Astrocyte of the spinal cord (primary cell): Measurements from ENCODE around the gene MPDZ.
A peak's percentile ranks its signal among the peaks of the same experiment; 100 is the strongest.

Source experiments
- DNase-seq: peaks from one replicate; pipeline ENCODE4 v3.0.0; 2011; ENCODE audit warnings: low read depth, low spot score
- H3K4me3 ChIP-seq: 2 replicates; pipeline ENCODE4 v1.5.1; 2011; ENCODE audit warnings: low read depth, mild to moderate bottlenecking, low read length, moderate library complexity
- CTCF ChIP-seq: IDR thresholded peaks from 2 replicates; pipeline ENCODE4 v1.5.1; 2012; ENCODE audit warnings: low read depth, mild to moderate bottlenecking, low read length, inconsistent platforms
- in situ Hi-C: cut with HindIII; loops from 2 replicates; pipeline ENCODE4 v1.10.0; 2017; ENCODE audit warnings: low sequenced_read_pairs

Gene MPDZ

GRCh38 chr9:13127131-13127530, 152.4 kb downstream of the MPDZ start:
- H3K4me3 ChIP-seq: no peak overlapping the region
- DNase-seq: no peak
- TF ChIP-seq CTCF: no peak
- in situ Hi-C loops: no loop called here

- in situ Hi-C loops: no loop called here
- H3K4me3 ChIP-seq: no peak overlapping the region
- no peak for DNase-seq
- TF ChIP-seq CTCF: no peak
These were observed 154.2 kb downstream of the MPDZ start for GRCh38 chr9:13125261-13125660.

GRCh38 chr9:13122756-13123369, 156.6 kb downstream of the MPDZ start:
- DNase-seq: no peak
- no peak overlapping the region for H3K4me3 ChIP-seq
- TF ChIP-seq CTCF: no peak
- in situ Hi-C loops: no loop called here

GRCh38 chr9:13118313-13118712, 161.2 kb downstream of the MPDZ start:
- in situ Hi-C loops: no loop called here
- H3K4me3 ChIP-seq: no peak overlapping the region
- TF ChIP-seq CTCF: no peak
- DNase-seq: no peak

- in situ Hi-C loops: no loop called here
- no peak for DNase-seq
These were observed 163.2 kb downstream of the MPDZ start for GRCh38 chr9:13116292-13116691.

GRCh38 chr9:13113751-13114150, 165.7 kb downstream of the MPDZ start:
- DNase-seq: peak; percentile 6
- H3K4me3 ChIP-seq: no peak overlapping the region
- TF ChIP-seq CTCF: no peak
- in situ Hi-C loops: no loop called here

More at GRCh38 chr9:13116292-13116691, 163.2 kb downstream of the MPDZ start:
- TF ChIP-seq CTCF: no peak
- H3K4me3 ChIP-seq: no peak overlapping the region
